GM12878 (cell line): Measurements from ENCODE around the gene CEP63. TPM values are rescaled to one million over a fixed set of nuclear protein-coding genes. Genes with fewer than 3 reads are reported as not detected.

Experiments used
- ATAC-seq: fragments of 200-7000 bp; cut with Tn5 transposase; 3 replicates; pipeline ENCODE4 v1.9.1; 2020; ENCODE audit warnings: mild to moderate bottlenecking, moderate library complexity
- BruUV-seq: library from RNA; stranded (reverse); fragments of 400-500 nt; replicated peaks from 2 replicates; lab custom pipeline; 2021; lab: Mats Ljungman, UMichigan
- CTCF ChIA-PET: fragments of 300-600 bp; sonication (Branson Sonifier 250); formaldehyde crosslinking; extraction: SDS; loops from one replicate; lab custom pipeline; 2021; ENCODE audit warnings: inconsistent platforms; lab: Yijun Ruan, JAX
- POLR2A ChIA-PET: fragments of 350-600 bp; formaldehyde crosslinking; extraction: SDS; loops from one replicate; lab custom pipeline; 2021; ENCODE audit warnings: inconsistent platforms; lab: Charles Lee
- RAD21 ChIA-PET: fragments of 300-600 bp; sonication (Branson Sonifier 250); formaldehyde crosslinking; loops from one replicate; lab custom pipeline; 2023; ENCODE audit warnings: antibody characterized with exemption; ENCODE audit not compliant: unreplicated experiment; lab: Charles Lee
- SMC1A ChIA-PET: fragments of 300-600 bp; sonication (Branson Sonifier 250); formaldehyde crosslinking; loops from one replicate; lab custom pipeline; 2023; ENCODE audit not compliant: unreplicated experiment, uncharacterized antibody; lab: Charles Lee
- DNase-seq: peaks from one replicate; pipeline ENCODE4 v3.0.0-alpha.2; 2011; ENCODE audit warnings: low read depth, low spot score
- FAIRE-seq: peaks from 3 replicates; lab custom pipeline; 2011; peaks lifted over from hg19 to GRCh38; lab: Jason Lieb, UNC
- H2AFZ ChIP-seq: 2 replicates; pipeline ENCODE4 v1.6.0; 2011; ENCODE audit warnings: low read depth, low read length, control low read depth; ENCODE audit not compliant: control insufficient read depth
- H3K27ac ChIP-seq: 2 replicates; pipeline ENCODE4 v1.5.1; 2011; ENCODE audit warnings: control low read depth; ENCODE audit not compliant: control insufficient read depth, insufficient read depth
- H3K27me3 ChIP-seq, 2 experiments: replicated peaks in 1 of 2; 2 replicates each; pipeline versions ENCODE4 v1.6.0 to v1.6.1; 2011; ENCODE audit warnings: low read length in 1 of 2; ENCODE audit not compliant: control insufficient read depth in 2 of 2, insufficient read depth in 2 of 2
- H3K36me3 ChIP-seq, 2 experiments: 2 replicates each; pipeline ENCODE4 v1.5.1; 2011; ENCODE audit warnings: low read length in 1 of 2; ENCODE audit not compliant: control insufficient read depth in 2 of 2, insufficient read depth in 2 of 2
- H3K4me1 ChIP-seq: 2 replicates; pipeline ENCODE4 v1.6.1; 2011; ENCODE audit warnings: mild to moderate bottlenecking, low read length, moderate library complexity, mixed read lengths; ENCODE audit not compliant: control insufficient read depth, insufficient read depth
- H3K4me2 ChIP-seq: 2 replicates; pipeline ENCODE4 v1.6.0; 2011; ENCODE audit warnings: control low read depth; ENCODE audit not compliant: control insufficient read depth, insufficient read depth
- H3K4me3 ChIP-seq: fragments of 200-600 bp; sonication (generic); 2 replicates; pipeline ENCODE4 v1.5.1; 2016
- H3K79me2 ChIP-seq: 2 replicates; pipeline ENCODE4 v1.6.0; 2011; ENCODE audit warnings: low read length; ENCODE audit not compliant: control insufficient read depth, insufficient read depth
- H3K9ac ChIP-seq: 2 replicates; pipeline ENCODE4 v1.8.0; 2011; ENCODE audit warnings: low read length, control low read depth, mixed read lengths; ENCODE audit not compliant: control insufficient read depth, insufficient read depth
- H3K9me3 ChIP-seq: replicated peaks from 3 replicates; pipeline ENCODE4 v1.5.1; 2011; ENCODE audit warnings: mild to moderate bottlenecking, low read length; ENCODE audit not compliant: control insufficient read depth, insufficient read depth
- H4K20me1 ChIP-seq: 2 replicates; pipeline ENCODE4 v1.6.0; 2011; ENCODE audit not compliant: control insufficient read depth, insufficient read depth
- HDAC2 ChIP-seq: fragments of 200-600 bp; sonication (generic); IDR thresholded peaks from 2 replicates; pipeline ENCODE4 v1.6.1; 2017
- JUNB ChIP-seq: IDR thresholded peaks from 2 replicates; pipeline ENCODE4 v1.6.1; 2016; ENCODE audit warnings: antibody characterized with exemption, mild to moderate bottlenecking
- KAT2A ChIP-seq: conservative IDR thresholded peaks from 2 replicates; pipeline ENCODE4 v1.6.1; 2011; ENCODE audit warnings: low read depth, low read length; ENCODE audit not compliant: control insufficient read depth
- POLR2A ChIP-seq: IDR thresholded peaks from 2 replicates; pipeline ENCODE4 v1.6.1; 2011; ENCODE audit warnings: low read depth, mild to moderate bottlenecking, low read length
- ZNF384 ChIP-seq: IDR thresholded peaks from 2 replicates; pipeline ENCODE4 v1.6.1; 2012; ENCODE audit warnings: low read depth, mild to moderate bottlenecking, low read length, improper control_type of control experiment, borderline replicate concordance
- WGBS: methylation state at CpG from one replicate; pipeline ENCODE4 v1.1.6; 2016; ENCODE audit warnings: low lambda C conversion rate; ENCODE audit not compliant: insufficient replicate concordance, insufficient coverage; ENCODE audit errors: missing lambda C conversion rate; 5-methylcytosine and 5-hydroxymethylcytosine counted together
- in situ Hi-C: fragments of 300-500 bp; cut with MboI; formaldehyde crosslinking; loops from 9 replicates; pipeline ENCODE4 v1.14.3; 2018; ENCODE audit warnings: mixed read lengths
- intact Hi-C: fragments of 100-400 bp; cut with micrococcal nuclease; formaldehyde crosslinking; loops from one replicate; pipeline ENCODE4 v1.14.2; 2022; ENCODE audit not compliant: unreplicated experiment
- polyA plus RNA-seq, 11 experiments: library from polyadenylated mRNA; depleted of rRNA in 4 of 11; unstranded in 6 of 11; stranded (reverse) in 5 of 11; fragments of >200 nt; fragmentation: Nextera tagmentation in 4 of 11; fragmentation: Illumina TruSeq in 1 of 11; extraction: Ambion mirVana in 4 of 11; extraction: Trizol in 1 of 11; gene quantifications; 1 replicate in 1 of 11; 2 replicates in 10 of 11; pipeline versions ENCODE4 v1.2.1 to v1.2.3, GENCODE V29; 2011 to 2016; ENCODE audit warnings: inconsistent platforms in 2 of 11, missing spikeins in 2 of 11, low read depth in 1 of 11
- total RNA-seq, 4 experiments: library from RNA; depleted of rRNA in 3 of 4; stranded (reverse); fragments of >200 nt in 3 of 4; fragmentation: Illumina TruSeq in 1 of 4; extraction: Trizol in 1 of 4; gene quantifications; 2 replicates each; pipeline versions ENCODE4 v1.2.1 to v1.2.3, GENCODE V29; 2013 to 2021
- TF ChIP-seq, protein P1 (sequence below): IDR thresholded peaks from 2 replicates; pipeline ENCODE4 v1.6.1; 2012; ENCODE audit warnings: low read depth, low read length, improper control_type of control experiment

CEP63 gene
- total and polyA plus RNA-seq, 10 of the 15 experiments (the other 5 are each of a cell fraction or from before 2014, with no cell fraction given) = 14.0 to 36.9 (median 26.8) TPM

DNA sequence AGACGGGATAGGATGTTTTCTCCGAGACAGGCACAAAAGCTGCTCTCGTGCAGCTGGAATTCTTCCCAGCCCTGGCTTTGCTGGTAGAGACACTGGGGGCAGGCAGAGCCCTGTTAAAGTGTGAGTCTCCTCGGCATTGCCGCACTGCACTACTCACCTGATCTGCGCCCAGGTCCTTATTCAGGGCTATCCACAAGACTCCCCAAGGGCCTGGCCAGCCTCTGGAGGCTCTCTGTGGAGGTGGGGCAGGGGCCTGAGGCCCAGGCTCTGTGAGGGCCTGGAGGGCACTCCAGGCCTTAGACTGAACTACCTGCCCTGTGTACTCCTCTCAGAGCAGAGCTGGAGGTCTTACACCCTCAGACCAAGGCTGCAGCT is 116.6 kb downstream of the CEP63 start (continued):
- TF ChIP-seq ZNF384 = no peak

DNA sequence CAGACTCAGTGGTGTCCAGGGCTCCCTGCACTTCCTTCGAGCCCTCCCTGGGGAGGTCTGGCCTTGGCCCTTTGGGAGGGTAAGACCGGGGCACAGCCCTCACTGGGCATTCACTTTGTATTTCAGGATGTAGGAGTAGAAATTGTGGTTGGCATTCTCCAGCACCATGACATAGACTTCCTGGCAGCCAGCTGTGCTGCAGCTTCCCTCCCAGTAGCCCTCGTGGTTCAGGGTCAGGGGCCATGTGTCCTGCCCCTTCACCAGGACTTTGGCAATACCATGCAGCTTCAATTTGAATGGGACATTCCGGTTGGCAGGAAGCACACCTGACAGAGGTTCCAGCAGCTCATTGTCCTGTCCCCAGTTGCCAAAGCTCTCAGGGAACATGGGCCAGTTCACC is 117.6 kb downstream of the CEP63 start:
- ChIA-PET SMC1A (interaction anchor here (1.2 to 2.1 kb wide), 2 partner anchors 12 to 900 kb away, joined by 6 to 7 read pairs; no protein-coding TSS in a partner anchor), POLR2A (no interaction called here), RAD21 (interaction anchor here (1.6 kb wide), 1 partner anchor 637 kb away, joined by 4 read pairs; no protein-coding TSS in a partner anchor), CTCF (interaction anchor here (0.6 to 2.2 kb wide), 7 partner anchors 11 to 1438 kb away, joined by 3 to 7 read pairs (median 4); no protein-coding TSS in a partner anchor)
- no peak overlapping the region for H3K4me3 ChIP-seq
- no peaks in the 10 kb centered on the region; a peak in 1 of 4 replicates for H3K27me3 ChIP-seq
- DNase-seq (no peak), FAIRE-seq (no peak), ATAC-seq (no peak)
- H3K4me1 ChIP-seq = no peaks in the 10 kb centered on the region
- no peak overlapping the region for H3K4me2 ChIP-seq
- no peak overlapping the region for H2AFZ ChIP-seq
- WGBS = 36% methylated on average over 4 of the region's 4 CpGs
- in situ Hi-C loops = loop anchor here (5.0 to 10.0 kb wide), 2 partner anchors 901 to 1284 kb away; no protein-coding TSS in a partner anchor
- no peaks in the 10 kb centered on the region for H3K79me2 ChIP-seq
- intact Hi-C loops = loop anchor here (5.0 kb wide), 1 partner anchor 1439 kb away; no protein-coding TSS in a partner anchor
- no peaks in the 10 kb centered on the region for H3K9me3 ChIP-seq
- H3K36me3 ChIP-seq = no peaks in the 10 kb centered on the region
- H3K27ac ChIP-seq = no peak overlapping the region
- H3K9ac ChIP-seq = no peak overlapping the region
- TF ChIP-seq POLR2A (no peak), KAT2A (no peak), JUNB (no peak), HDAC2 (no peak)
- TF ChIP-seq, protein P1, sequence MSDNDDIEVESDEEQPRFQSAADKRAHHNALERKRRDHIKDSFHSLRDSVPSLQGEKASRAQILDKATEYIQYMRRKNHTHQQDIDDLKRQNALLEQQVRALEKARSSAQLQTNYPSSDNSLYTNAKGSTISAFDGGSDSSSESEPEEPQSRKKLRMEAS = no peak
- no TSS peak for BruUV-seq
- H4K20me1 ChIP-seq = no peaks in the 10 kb centered on the region
